GM12801 (cell line): Measurements from ENCODE around the gene MORN2.

Source experiments
- CTCF ChIP-seq: IDR thresholded peaks from one replicate; pipeline ENCODE4 v1.5.1; 2011; ENCODE audit warnings: control low read depth; ENCODE audit not compliant: insufficient read length; ENCODE audit errors: extremely low read depth

The MORN2 gene

GRCh38 chr2:38892819-38893218 is 17.0 kb downstream of the MORN2 start:
- no peak for TF ChIP-seq CTCF

- TF ChIP-seq CTCF = no peak
These were observed 22.5 kb downstream of the MORN2 start for GRCh38 chr2:38898256-38898655.

- TF ChIP-seq CTCF = no peak
These were observed 24.9 kb downstream of the MORN2 start for GRCh38 chr2:38900726-38901125.

GRCh38 chr2:38905251-38905650 is 29.5 kb downstream of the MORN2 start:
- no peak for TF ChIP-seq CTCF

GRCh38 chr2:38907242-38907641 is 31.5 kb downstream of the MORN2 start:
- TF ChIP-seq CTCF = no peak

GRCh38 chr2:38907743-38908562 is 32.2 kb downstream of the MORN2 start:
- no peak for TF ChIP-seq CTCF

- no peak for TF ChIP-seq CTCF
These were observed 34.1 kb downstream of the MORN2 start for GRCh38 chr2:38909872-38910271.
